IMR-90 (cell line): ENCODE measurements around the gene SRPK3. TPM values are rescaled to one million over a fixed set of nuclear protein-coding genes. Genes with fewer than 3 reads are reported as not detected.
"Not testable (repeated sequence)": the region's sequence is repeated elsewhere in the genome, so short reads cannot be mapped to it uniquely, and the experiment has no call there.

Experiments used
- ATAC-seq: fragments of 200-7000 bp; cut with Tn5 transposase; 2 replicates; pipeline ENCODE4 v1.9.1; 2020; ENCODE audit warnings: low read depth, mild to moderate bottlenecking, moderate library complexity
- BruUV-seq: library from RNA; stranded (reverse); fragments of 400-500 nt; replicated peaks from 2 replicates; lab custom pipeline; 2021; lab: Mats Ljungman, UMichigan
- CTCF ChIA-PET: fragments of 300-600 bp; formaldehyde crosslinking; extraction: SDS; loops from one replicate; lab custom pipeline; 2021; ENCODE audit warnings: antibody characterized with exemption; lab: Yijun Ruan, JAX
- POLR2A ChIA-PET: fragments of 300-600 bp; sonication (Branson Sonifier 250); formaldehyde crosslinking; loops from one replicate; lab custom pipeline; 2022; ENCODE audit warnings: antibody characterized with exemption; ENCODE audit not compliant: unreplicated experiment; lab: Charles Lee
- DNase-seq: peaks from one replicate; pipeline ENCODE4 v3.0.0; 2013
- H2AFZ ChIP-seq: replicated peaks from 2 replicates; pipeline ENCODE3; 2013; ENCODE audit warnings: low read length, mild to moderate bottlenecking; ENCODE audit not compliant: poor library complexity
- H2AK5ac ChIP-seq: 2 replicates; pipeline ENCODE4 v1.6.1; 2013; ENCODE audit warnings: low read depth, low read length, inconsistent platforms
- H2AK9ac ChIP-seq: replicated peaks from 2 replicates; pipeline ENCODE3; 2013; ENCODE audit warnings: mild to moderate bottlenecking, low read depth, low read length, moderate library complexity; ENCODE audit not compliant: poor library complexity
- H2BK120ac ChIP-seq: 2 replicates; pipeline ENCODE4 v1.6.1; 2013; ENCODE audit warnings: low read depth, low read length, inconsistent platforms
- H2BK15ac ChIP-seq: 3 replicates; pipeline ENCODE4 v1.6.1; 2013; ENCODE audit warnings: low read depth, low read length, inconsistent platforms
- H2BK20ac ChIP-seq: 2 replicates; pipeline ENCODE4 v1.6.1; 2013; ENCODE audit warnings: low read depth, mild to moderate bottlenecking, inconsistent platforms, low read length, moderate library complexity
- H2BK5ac ChIP-seq: 2 replicates; pipeline ENCODE4 v1.6.1; 2013; ENCODE audit warnings: mild to moderate bottlenecking, low read depth, low read length, inconsistent platforms; ENCODE audit not compliant: poor library complexity, severe bottlenecking
- H3K14ac ChIP-seq: replicated peaks from 2 replicates; pipeline ENCODE4 v1.6.1; 2013; ENCODE audit warnings: low read depth, low read length, inconsistent platforms
- H3K18ac ChIP-seq: 2 replicates; pipeline ENCODE4 v1.6.1; 2013; ENCODE audit warnings: low read depth, low read length, control low read depth
- H3K23ac ChIP-seq: 2 replicates; pipeline ENCODE4 v1.6.1; 2013; ENCODE audit warnings: low read depth, low read length, inconsistent platforms
- H3K27ac ChIP-seq: 2 replicates; pipeline ENCODE4 v1.5.1; 2013; ENCODE audit warnings: mild to moderate bottlenecking, control low read depth, low read length; ENCODE audit not compliant: insufficient read depth
- H3K27me3 ChIP-seq: 2 replicates; pipeline ENCODE4 v1.6.1; 2013; ENCODE audit warnings: low read length; ENCODE audit not compliant: control insufficient read depth, insufficient read depth
- H3K36me3 ChIP-seq: 2 replicates; pipeline ENCODE4 v1.6.1; 2013; ENCODE audit warnings: low read length, mixed read lengths; ENCODE audit not compliant: control insufficient read depth, insufficient read depth
- H3K4ac ChIP-seq: 2 replicates; pipeline ENCODE4 v1.6.1; 2013; ENCODE audit warnings: low read depth, low read length, inconsistent platforms
- H3K4me1 ChIP-seq: 2 replicates; pipeline ENCODE4 v1.6.1; 2013; ENCODE audit warnings: low read length, mixed read lengths; ENCODE audit not compliant: control insufficient read depth, insufficient read depth
- H3K4me2 ChIP-seq: 2 replicates; pipeline ENCODE4 v1.6.1; 2013; ENCODE audit warnings: low read depth, mild to moderate bottlenecking, control low read depth, low read length, moderate library complexity
- H3K4me3 ChIP-seq: 2 replicates; pipeline ENCODE4 v1.5.1; 2013; ENCODE audit warnings: low read depth, mild to moderate bottlenecking, control low read depth, low read length, moderate library complexity; ENCODE audit not compliant: insufficient read depth
- H3K56ac ChIP-seq: 2 replicates; pipeline ENCODE4 v1.6.1; 2013; ENCODE audit warnings: low read length, inconsistent platforms; ENCODE audit not compliant: insufficient read depth; ENCODE audit errors: extremely low read depth
- H3K79me1 ChIP-seq, 2 experiments: 2 replicates each; pipeline ENCODE4 v1.6.1; 2013; ENCODE audit warnings: low read length in 2 of 2, inconsistent platforms in 1 of 2, low read depth in 1 of 2
- H3K9ac ChIP-seq: 2 replicates; pipeline ENCODE4 v1.6.1; 2013; ENCODE audit warnings: low read depth, low read length, control low read depth
- H3K9me1 ChIP-seq: 2 replicates; pipeline ENCODE4 v1.6.1; 2013; ENCODE audit warnings: low read length, inconsistent platforms; ENCODE audit not compliant: insufficient read depth
- H3K9me3 ChIP-seq: 2 replicates; pipeline ENCODE4 v1.6.1; 2013; ENCODE audit warnings: low read length; ENCODE audit not compliant: control insufficient read depth, insufficient read depth
- H4K20me1 ChIP-seq: 2 replicates; pipeline ENCODE4 v1.6.1; 2013; ENCODE audit warnings: low read length, inconsistent platforms; ENCODE audit not compliant: insufficient read depth
- H4K5ac ChIP-seq: 2 replicates; pipeline ENCODE4 v1.6.1; 2013; ENCODE audit warnings: mild to moderate bottlenecking, low read depth, low read length, control low read depth
- H4K8ac ChIP-seq, 2 experiments: 2 replicates each; pipeline ENCODE4 v1.6.1; 2013; ENCODE audit warnings: low read depth in 2 of 2, low read length in 2 of 2, control low read depth in 1 of 2, inconsistent platforms in 1 of 2
- H4K91ac ChIP-seq: 2 replicates; pipeline ENCODE4 v1.6.1; 2013; ENCODE audit warnings: low read depth, low read length, inconsistent platforms; ENCODE audit not compliant: insufficient read depth
- WGBS, 2 experiments: methylation state at CpG; one replicate each; pipeline versions ENCODE4 v1.1.5 to v1.1.7; 2013; ENCODE audit warnings: missing lambda C conversion rate in 2 of 2; ENCODE audit not compliant: insufficient read length in 1 of 2; ENCODE audit errors: extremely low coverage in 2 of 2; 5-methylcytosine and 5-hydroxymethylcytosine counted together
- dilution Hi-C: fragments of 300-500 bp; cut with HindIII; formaldehyde crosslinking; loops from one replicate; pipeline ENCODE4 v1.14.3; 2018; ENCODE audit warnings: low sequenced_read_pairs; ENCODE audit not compliant: unreplicated experiment
- in situ Hi-C: fragments of 300-500 bp; cut with MboI; formaldehyde crosslinking; loops from 3 replicates; pipeline ENCODE4 v1.14.3; 2019; ENCODE audit warnings: low sequenced_read_pairs, inconsistent platforms, mixed read lengths
- intact Hi-C: fragments of 100-400 bp; cut with micrococcal nuclease; formaldehyde crosslinking; loops from 2 replicates; pipeline ENCODE4 v1.10.0; 2022
- polyA plus RNA-seq, 3 experiments: library from polyadenylated mRNA; depleted of rRNA; stranded (reverse); fragments of >200 nt; gene quantifications; 2 replicates each; pipeline ENCODE4 v1.2.3, GENCODE V29; 2012; ENCODE audit warnings: low replicate concordance in 1 of 3
- total RNA-seq: library from RNA; depleted of rRNA; stranded (reverse); fragments of >200 nt; gene quantifications from 2 replicates; pipeline ENCODE4 v1.2.3, GENCODE V29; 2012

Gene SRPK3
- total and polyA plus RNA-seq, 2 of the 4 experiments (the other 2 are of a cell fraction) = 0.36 to 0.70 TPM

GRCh38 chrX:153742111-153742510, 38.7 kb upstream of the SRPK3 start:
- H3K56ac ChIP-seq, DNase-seq, H4K8ac ChIP-seq, H3K79me1 ChIP-seq, H4K20me1 ChIP-seq, H3K9me3 ChIP-seq, H3K4me2 ChIP-seq, H4K5ac ChIP-seq, ATAC-seq, H3K36me3 ChIP-seq, H3K4me3 ChIP-seq, H2BK20ac ChIP-seq, BruUV-seq, POLR2A ChIA-PET, H3K18ac ChIP-seq, dilution Hi-C loops, H2AFZ ChIP-seq, H4K91ac ChIP-seq, H3K9me1 ChIP-seq, H2BK15ac ChIP-seq, H2AK5ac ChIP-seq, H2AK9ac ChIP-seq, H2BK5ac ChIP-seq, H2BK120ac ChIP-seq, H3K14ac ChIP-seq, in situ Hi-C loops, intact Hi-C loops, H3K27me3 ChIP-seq, H3K9ac ChIP-seq, CTCF ChIA-PET, H3K23ac ChIP-seq, H3K4me1 ChIP-seq, H3K4ac ChIP-seq, H3K27ac ChIP-seq: not testable (repeated sequence)
- WGBS, 2 experiments = 89% methylated on average over 7 of the region's 14 CpGs; no CpG with 5 or more reads in 1 of the 2 experiments

- H2BK15ac ChIP-seq, H3K27ac ChIP-seq, H3K36me3 ChIP-seq, H3K9me3 ChIP-seq, POLR2A ChIA-PET, H3K23ac ChIP-seq, in situ Hi-C loops, H3K79me1 ChIP-seq, H2BK20ac ChIP-seq, H3K4me2 ChIP-seq, H2BK120ac ChIP-seq, H2AK5ac ChIP-seq, intact Hi-C loops, H3K27me3 ChIP-seq, H3K4me3 ChIP-seq, H2AK9ac ChIP-seq, ATAC-seq, H3K18ac ChIP-seq, H3K9me1 ChIP-seq, H3K14ac ChIP-seq, H2BK5ac ChIP-seq, H4K20me1 ChIP-seq, H4K8ac ChIP-seq, H3K4me1 ChIP-seq, BruUV-seq, H2AFZ ChIP-seq, H4K91ac ChIP-seq, dilution Hi-C loops, H4K5ac ChIP-seq, DNase-seq, H3K56ac ChIP-seq, H3K4ac ChIP-seq, CTCF ChIA-PET, H3K9ac ChIP-seq: not testable (repeated sequence)
- no CpG with 5 or more reads among the region's 32 CpGs for WGBS, 2 experiments
Observed at GRCh38 chrX:153742796-153743467, 37.9 kb upstream of the SRPK3 start.
